OCI-LY1 (cell line): ENCODE measurements around the gene HECW1.

Source experiments
- H2AFZ ChIP-seq: fragments of 200-600 bp; sonication (generic), shearing (Covaris generic); 2 replicates; pipeline ENCODE4 v1.6.0; 2014; ENCODE audit warnings: antibody characterized with exemption, mild to moderate bottlenecking, low read length
- H3F3A ChIP-seq: fragments of 200-600 bp; sonication (generic), shearing (Covaris generic); 2 replicates; pipeline ENCODE4 v1.6.0; 2014; ENCODE audit warnings: mild to moderate bottlenecking, antibody characterized with exemption, low read length, moderate library complexity; ENCODE audit not compliant: insufficient read depth
- H3K27ac ChIP-seq: fragments of 200-600 bp; sonication (generic); 2 replicates; pipeline ENCODE4 v1.5.1; 2014; ENCODE audit warnings: low read length, mixed run types, mild to moderate bottlenecking, low read depth; ENCODE audit not compliant: poor library complexity, severe bottlenecking
- H3K27me3 ChIP-seq: fragments of 200-600 bp; sonication (generic); 2 replicates; pipeline ENCODE4 v1.6.0; 2014; ENCODE audit warnings: antibody characterized with exemption, mild to moderate bottlenecking, low read length, moderate library complexity; ENCODE audit not compliant: insufficient read depth
- H3K36me3 ChIP-seq: fragments of 200-600 bp; sonication (generic); 2 replicates; pipeline ENCODE4 v1.6.1; 2014; ENCODE audit warnings: mild to moderate bottlenecking, antibody characterized with exemption, low read length, moderate library complexity, mixed read lengths; ENCODE audit not compliant: insufficient read depth
- H3K4me1 ChIP-seq: fragments of 200-600 bp; sonication (generic); 2 replicates; pipeline ENCODE4 v1.5.1; 2014; ENCODE audit warnings: mild to moderate bottlenecking, low read length, moderate library complexity; ENCODE audit not compliant: insufficient read depth, severe bottlenecking
- H3K4me2 ChIP-seq: fragments of 200-600 bp; sonication (generic), shearing (Covaris generic); 2 replicates; pipeline ENCODE4 v1.6.1; 2014; ENCODE audit warnings: low read length
- H3K4me3 ChIP-seq: fragments of 200-600 bp; sonication (generic); 2 replicates; pipeline ENCODE4 v1.5.1; 2014; ENCODE audit warnings: low read length, low read depth, mild to moderate bottlenecking, mixed read lengths; ENCODE audit not compliant: poor library complexity, severe bottlenecking
- H3K79me2 ChIP-seq: fragments of 200-600 bp; shearing (Covaris generic); 2 replicates; pipeline ENCODE4 v1.6.1; 2016; ENCODE audit warnings: mixed run types, low read length, mixed read lengths; ENCODE audit not compliant: insufficient read depth
- H3K9ac ChIP-seq: fragments of 200-600 bp; sonication (generic), shearing (Covaris generic); 2 replicates; pipeline ENCODE4 v1.6.1; 2014; ENCODE audit warnings: mild to moderate bottlenecking, low read length, mixed read lengths
- H3K9me2 ChIP-seq: fragments of 200-600 bp; sonication (generic), shearing (Covaris generic); 2 replicates; pipeline ENCODE4 v1.6.1; 2014; ENCODE audit warnings: low read depth, mild to moderate bottlenecking, low read length, mixed read lengths
- H3K9me3 ChIP-seq: fragments of 200-600 bp; shearing (Covaris generic); 2 replicates; pipeline ENCODE4 v1.6.1; 2014; ENCODE audit warnings: low read length, mixed read lengths
- H4K20me1 ChIP-seq: fragments of 200-600 bp; sonication (generic), shearing (Covaris generic); 2 replicates; pipeline ENCODE4 v1.6.0; 2016; ENCODE audit warnings: mild to moderate bottlenecking, low read length; ENCODE audit not compliant: insufficient read depth
- EZH2 ChIP-seq: fragments of 200-600 bp; sonication (generic), shearing (Covaris generic); IDR thresholded peaks from 2 replicates; pipeline ENCODE4 v1.8.0; 2017; ENCODE audit warnings: borderline replicate concordance, mixed run types, mild to moderate bottlenecking, antibody characterized with exemption, low read length, moderate library complexity, mixed read lengths
- TF ChIP-seq, protein P1 (sequence below): fragments of 200-600 bp; sonication (generic), shearing (Covaris generic); IDR thresholded peaks from 2 replicates; pipeline ENCODE4 v1.5.1; 2017; ENCODE audit warnings: mild to moderate bottlenecking, antibody characterized with exemption, low read length, moderate library complexity, mixed read lengths

HECW1 gene

DNA sequence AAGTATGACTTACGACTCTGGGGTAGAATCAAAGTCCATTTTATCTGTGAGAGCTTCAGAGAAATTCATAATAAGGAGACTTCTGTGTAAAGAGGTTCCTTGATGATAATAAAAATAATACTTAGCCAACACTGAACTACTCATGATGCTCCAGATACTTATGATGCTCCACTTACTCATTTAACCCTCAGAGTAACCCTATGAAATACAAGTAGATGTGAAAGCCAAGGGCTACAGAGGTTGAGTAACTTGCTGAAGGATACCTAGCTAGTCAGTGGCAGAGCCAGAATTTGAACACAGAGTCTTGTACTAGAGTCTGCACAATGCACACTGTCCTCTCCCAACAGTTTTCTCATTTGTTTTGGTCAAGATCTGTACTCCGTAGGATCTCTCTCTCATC, 89.5 kb downstream of the HECW1 start:
- no peaks in the 10 kb centered on the region for H3K79me2 ChIP-seq
- H3F3A ChIP-seq, result no peaks in the 10 kb centered on the region
- no peak overlapping the region for H3K4me2 ChIP-seq
- H4K20me1 ChIP-seq, result no peaks in the 10 kb centered on the region
- no peaks in the 10 kb centered on the region for H3K36me3 ChIP-seq
- no peak for TF ChIP-seq EZH2
- TF ChIP-seq, protein P1, sequence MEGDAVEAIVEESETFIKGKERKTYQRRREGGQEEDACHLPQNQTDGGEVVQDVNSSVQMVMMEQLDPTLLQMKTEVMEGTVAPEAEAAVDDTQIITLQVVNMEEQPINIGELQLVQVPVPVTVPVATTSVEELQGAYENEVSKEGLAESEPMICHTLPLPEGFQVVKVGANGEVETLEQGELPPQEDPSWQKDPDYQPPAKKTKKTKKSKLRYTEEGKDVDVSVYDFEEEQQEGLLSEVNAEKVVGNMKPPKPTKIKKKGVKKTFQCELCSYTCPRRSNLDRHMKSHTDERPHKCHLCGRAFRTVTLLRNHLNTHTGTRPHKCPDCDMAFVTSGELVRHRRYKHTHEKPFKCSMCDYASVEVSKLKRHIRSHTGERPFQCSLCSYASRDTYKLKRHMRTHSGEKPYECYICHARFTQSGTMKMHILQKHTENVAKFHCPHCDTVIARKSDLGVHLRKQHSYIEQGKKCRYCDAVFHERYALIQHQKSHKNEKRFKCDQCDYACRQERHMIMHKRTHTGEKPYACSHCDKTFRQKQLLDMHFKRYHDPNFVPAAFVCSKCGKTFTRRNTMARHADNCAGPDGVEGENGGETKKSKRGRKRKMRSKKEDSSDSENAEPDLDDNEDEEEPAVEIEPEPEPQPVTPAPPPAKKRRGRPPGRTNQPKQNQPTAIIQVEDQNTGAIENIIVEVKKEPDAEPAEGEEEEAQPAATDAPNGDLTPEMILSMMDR, result no peak
- no peaks in the 10 kb centered on the region for H3K4me1 ChIP-seq
- H2AFZ ChIP-seq, result no peak overlapping the region
- no peak overlapping the region for H3K9ac ChIP-seq
- H3K27ac ChIP-seq, result no peak overlapping the region
- H3K27me3 ChIP-seq, result no peaks in the 10 kb centered on the region
- H3K4me3 ChIP-seq, result no peak overlapping the region
- no peaks in the 10 kb centered on the region for H3K9me3 ChIP-seq
- H3K9me2 ChIP-seq, result no peaks in the 10 kb centered on the region

GRCh38 chr7:43204081-43204480, 91.6 kb downstream of the HECW1 start:
- Histone ChIP-seq H2AFZ (no peak overlapping the region), H3F3A (no peaks in the 10 kb centered on the region), H4K20me1 (no peaks in the 10 kb centered on the region), H3K9me3 (no peaks in the 10 kb centered on the region), H3K79me2 (no peaks in the 10 kb centered on the region), H3K4me2 (no peak overlapping the region), H3K27me3 (no peaks in the 10 kb centered on the region), H3K4me3 (no peak overlapping the region), H3K9me2 (no peaks in the 10 kb centered on the region), H3K36me3 (no peaks in the 10 kb centered on the region), H3K4me1 (no peaks in the 10 kb centered on the region), H3K27ac (no peak overlapping the region), H3K9ac (no peak overlapping the region)
- no peak for TF ChIP-seq EZH2
- TF ChIP-seq, protein P1, result no peak

DNA sequence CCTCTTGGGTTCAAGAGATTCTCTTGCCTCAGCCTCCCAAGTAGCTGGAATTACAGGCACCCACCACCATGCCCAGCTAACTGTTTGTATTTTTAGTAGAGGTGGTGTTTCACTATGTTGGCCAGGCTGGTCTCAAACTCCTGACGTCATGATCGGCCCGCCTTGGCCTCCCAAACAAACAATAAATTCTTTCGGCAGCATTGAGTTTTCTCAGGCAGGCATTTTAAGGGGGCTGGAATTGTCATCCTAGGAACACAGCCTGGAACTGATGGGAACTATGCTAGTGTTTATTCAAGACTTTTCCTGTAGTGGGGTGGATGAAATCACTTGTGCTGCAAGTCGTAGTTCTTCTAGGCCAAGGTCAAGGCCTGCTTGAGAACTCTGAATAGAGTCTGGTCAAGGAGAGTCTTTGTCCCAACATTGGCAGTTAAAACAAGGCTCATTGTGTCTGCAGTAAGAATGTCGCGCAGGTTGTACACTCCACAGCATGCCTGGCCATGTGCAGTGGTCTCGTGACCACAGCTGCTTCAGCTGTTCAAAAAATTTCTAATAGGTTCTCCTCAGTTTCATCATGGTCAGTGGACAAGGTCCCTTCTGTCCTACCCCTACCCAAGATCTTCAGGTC, 92.8 kb downstream of the HECW1 start:
- Histone ChIP-seq H3K36me3 (no peaks in the 10 kb centered on the region), H2AFZ (no peak overlapping the region), H4K20me1 (no peaks in the 10 kb centered on the region), H3K79me2 (no peaks in the 10 kb centered on the region), H3K4me1 (no peaks in the 10 kb centered on the region), H3F3A (no peaks in the 10 kb centered on the region), H3K9me2 (no peaks in the 10 kb centered on the region), H3K4me3 (no peak overlapping the region), H3K27me3 (no peaks in the 10 kb centered on the region), H3K27ac (no peak overlapping the region), H3K9ac (no peak overlapping the region), H3K4me2 (no peak overlapping the region), H3K9me3 (no peaks in the 10 kb centered on the region)
- TF ChIP-seq EZH2, result no peak
- TF ChIP-seq, protein P1, result no peak
